Chondrocyte (in vitro differentiated cells): ENCODE measurements around the gene GNG8. TPM values are rescaled to one million over a fixed set of nuclear protein-coding genes. Genes with fewer than 3 reads are reported as not detected.

Source experiments
- DNase-seq: peaks from one replicate; pipeline ENCODE4 v3.0.0; 2021; ENCODE audit warnings: mixed read lengths, low spot score
- H3K27ac Mint-ChIP-seq: one replicate; pipeline ENCODE4 v1.8.0; 2021; ENCODE audit warnings: mild to moderate bottlenecking, moderate library complexity, mixed read lengths; ENCODE audit not compliant: unreplicated experiment
- H3K27me3 Mint-ChIP-seq: 2 replicates; pipeline ENCODE4 v1.8.0; 2021; ENCODE audit warnings: low read depth, mixed read lengths
- H3K36me3 Mint-ChIP-seq: 2 replicates; pipeline ENCODE4 v1.8.0; 2021; ENCODE audit warnings: low read depth, mixed read lengths
- H3K4me1 Mint-ChIP-seq: 2 replicates; pipeline ENCODE4 v1.8.0; 2021; ENCODE audit warnings: low read depth, mild to moderate bottlenecking, mixed read lengths
- H3K4me3 Mint-ChIP-seq: one replicate; pipeline ENCODE4 v1.8.0; 2021; ENCODE audit warnings: mild to moderate bottlenecking, moderate library complexity, mixed read lengths; ENCODE audit not compliant: unreplicated experiment
- H3K9me3 Mint-ChIP-seq: 2 replicates; pipeline ENCODE4 v1.8.0; 2021; ENCODE audit warnings: low read depth, mixed read lengths
- total RNA-seq: library from RNA; stranded (reverse); gene quantifications from 3 replicates; pipeline ENCODE4 v1.2.1, GENCODE V29; 2021
- TF ChIP-seq, protein P1 (sequence below): fragments of 200-600 bp; sonication (generic); IDR thresholded peaks from 2 replicates; pipeline ENCODE4 v1.5.0; 2021; ENCODE audit warnings: antibody characterized with exemption, mild to moderate bottlenecking, moderate library complexity

GNG8 gene
- total RNA-seq, 1 donor from 2014 or later, result not detected

DNA sequence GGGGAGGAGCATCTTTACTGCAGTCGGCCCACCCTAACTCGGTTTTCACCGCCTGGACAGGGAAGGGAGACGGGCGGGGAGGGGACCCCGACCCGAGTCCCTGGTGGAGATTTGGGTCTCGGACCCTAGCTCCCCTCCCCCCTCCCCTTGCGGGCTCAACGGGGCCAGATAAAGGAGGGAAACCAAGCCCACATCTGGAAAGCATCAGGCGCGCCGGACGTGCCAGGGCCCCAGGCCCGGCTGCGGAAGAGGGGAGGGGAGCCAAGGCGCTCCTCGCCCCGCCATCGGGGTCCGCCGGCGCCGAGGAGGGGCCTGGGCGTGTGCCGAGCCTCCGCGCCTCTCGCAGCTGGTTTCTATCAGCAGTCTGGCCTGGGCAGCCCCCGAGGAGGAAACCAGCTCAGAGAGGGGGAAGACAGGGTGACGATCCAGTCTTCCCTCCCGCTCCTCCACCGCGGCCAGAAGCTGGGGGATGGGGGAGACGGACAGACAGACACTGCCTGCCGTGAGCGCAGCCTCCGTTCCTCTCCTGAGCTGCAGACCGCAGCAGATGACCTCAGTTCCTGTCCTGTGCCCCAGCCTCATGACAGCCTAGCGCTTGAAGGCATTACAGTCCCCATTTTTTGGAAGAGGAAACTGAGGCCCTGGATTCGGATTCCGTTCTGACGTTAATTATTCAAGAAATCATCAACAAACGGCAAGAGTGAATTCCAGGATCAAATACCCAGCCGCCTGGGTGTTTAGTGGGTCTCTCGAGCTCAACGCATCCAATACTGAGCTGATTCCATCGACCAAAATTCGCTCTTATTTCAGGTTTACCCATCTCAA lies 3.6 kb upstream of the GNG8 start:
- Mint-ChIP-seq H3K9me3 (no peaks in the 10 kb centered on the region), H3K27ac (no peak overlapping the region), H3K36me3 (no peaks in the 10 kb centered on the region), H3K4me3 (peak overlapping the region; percentile 51), H3K4me1 (no peaks in the 10 kb centered on the region), H3K27me3 (peaks cover 2% of the 10 kb centered on the region)
- DNase-seq, result no peak
- TF ChIP-seq, protein P1, sequence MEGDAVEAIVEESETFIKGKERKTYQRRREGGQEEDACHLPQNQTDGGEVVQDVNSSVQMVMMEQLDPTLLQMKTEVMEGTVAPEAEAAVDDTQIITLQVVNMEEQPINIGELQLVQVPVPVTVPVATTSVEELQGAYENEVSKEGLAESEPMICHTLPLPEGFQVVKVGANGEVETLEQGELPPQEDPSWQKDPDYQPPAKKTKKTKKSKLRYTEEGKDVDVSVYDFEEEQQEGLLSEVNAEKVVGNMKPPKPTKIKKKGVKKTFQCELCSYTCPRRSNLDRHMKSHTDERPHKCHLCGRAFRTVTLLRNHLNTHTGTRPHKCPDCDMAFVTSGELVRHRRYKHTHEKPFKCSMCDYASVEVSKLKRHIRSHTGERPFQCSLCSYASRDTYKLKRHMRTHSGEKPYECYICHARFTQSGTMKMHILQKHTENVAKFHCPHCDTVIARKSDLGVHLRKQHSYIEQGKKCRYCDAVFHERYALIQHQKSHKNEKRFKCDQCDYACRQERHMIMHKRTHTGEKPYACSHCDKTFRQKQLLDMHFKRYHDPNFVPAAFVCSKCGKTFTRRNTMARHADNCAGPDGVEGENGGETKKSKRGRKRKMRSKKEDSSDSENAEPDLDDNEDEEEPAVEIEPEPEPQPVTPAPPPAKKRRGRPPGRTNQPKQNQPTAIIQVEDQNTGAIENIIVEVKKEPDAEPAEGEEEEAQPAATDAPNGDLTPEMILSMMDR, result no peak

DNA sequence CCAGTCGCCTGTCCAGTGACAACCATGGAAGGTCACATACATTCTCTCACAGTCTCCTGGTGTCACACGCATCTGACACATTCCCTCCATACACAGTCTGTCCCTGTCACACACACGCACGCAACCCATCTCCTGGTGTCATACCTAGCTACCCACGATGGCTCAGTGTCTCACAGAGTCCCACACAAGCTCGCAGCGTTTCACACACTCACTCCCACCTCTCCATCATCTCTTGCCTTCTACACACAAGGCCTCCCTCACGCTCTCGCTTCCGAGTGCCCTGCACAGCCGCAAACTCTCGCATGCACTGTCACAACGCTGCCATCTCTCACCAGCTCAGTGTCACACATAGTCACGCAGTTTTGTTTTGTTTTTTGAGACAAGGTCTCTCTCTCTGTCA lies 1.2 kb upstream of the GNG8 start:
- Mint-ChIP-seq H3K27me3 (peaks cover 2% of the 10 kb centered on the region), H3K9me3 (no peaks in the 10 kb centered on the region)

DNA sequence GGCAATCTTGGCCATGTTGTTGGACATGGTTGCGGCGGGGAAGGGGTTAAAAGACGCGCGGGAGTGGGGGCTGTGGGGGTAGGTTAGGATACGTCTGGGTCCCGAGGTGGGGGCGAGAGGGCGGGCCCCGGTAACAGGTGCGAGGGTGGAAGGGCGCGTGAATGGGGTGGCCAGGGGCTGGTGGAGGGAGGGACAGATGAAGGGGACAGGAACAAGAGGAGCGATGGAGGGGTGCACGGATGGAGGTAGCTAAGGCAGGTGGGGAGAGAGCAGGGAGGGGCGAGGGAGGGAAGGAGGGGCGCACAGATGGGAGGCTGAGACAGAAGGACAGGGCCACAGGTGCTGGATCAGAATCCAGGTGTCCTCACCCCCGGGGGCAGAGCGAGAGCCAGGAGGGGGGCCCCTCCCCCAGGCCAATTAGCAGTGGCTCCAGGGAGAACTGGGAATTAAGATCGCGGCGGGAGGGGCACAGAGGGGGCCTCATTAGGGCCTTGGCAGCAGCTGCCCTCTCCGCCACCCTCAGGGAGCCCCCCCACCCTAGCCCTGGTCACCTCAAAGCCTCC lies 1.3 kb downstream of the GNG8 start:
- no peaks in the 10 kb centered on the region for H3K9me3 Mint-ChIP-seq
- TF ChIP-seq, protein P1, result no peak
- H3K36me3 Mint-ChIP-seq, result no peaks in the 10 kb centered on the region
- peak overlapping the region; percentile 43 for H3K4me3 Mint-ChIP-seq
- peaks cover 19% of the 10 kb centered on the region for H3K4me1 Mint-ChIP-seq
- no peak overlapping the region for H3K27ac Mint-ChIP-seq
- peaks cover 2% of the 10 kb centered on the region for H3K27me3 Mint-ChIP-seq
- DNase-seq, result no peak

More for the DNA sequence above, 1.2 kb upstream of the GNG8 start:
- H3K4me1 Mint-ChIP-seq, result peaks cover 10% of the 10 kb centered on the region
- no peak for DNase-seq
- TF ChIP-seq, protein P1, result no peak
- no peak overlapping the region for H3K4me3 Mint-ChIP-seq
- no peaks in the 10 kb centered on the region for H3K36me3 Mint-ChIP-seq
- no peak overlapping the region for H3K27ac Mint-ChIP-seq

DNA sequence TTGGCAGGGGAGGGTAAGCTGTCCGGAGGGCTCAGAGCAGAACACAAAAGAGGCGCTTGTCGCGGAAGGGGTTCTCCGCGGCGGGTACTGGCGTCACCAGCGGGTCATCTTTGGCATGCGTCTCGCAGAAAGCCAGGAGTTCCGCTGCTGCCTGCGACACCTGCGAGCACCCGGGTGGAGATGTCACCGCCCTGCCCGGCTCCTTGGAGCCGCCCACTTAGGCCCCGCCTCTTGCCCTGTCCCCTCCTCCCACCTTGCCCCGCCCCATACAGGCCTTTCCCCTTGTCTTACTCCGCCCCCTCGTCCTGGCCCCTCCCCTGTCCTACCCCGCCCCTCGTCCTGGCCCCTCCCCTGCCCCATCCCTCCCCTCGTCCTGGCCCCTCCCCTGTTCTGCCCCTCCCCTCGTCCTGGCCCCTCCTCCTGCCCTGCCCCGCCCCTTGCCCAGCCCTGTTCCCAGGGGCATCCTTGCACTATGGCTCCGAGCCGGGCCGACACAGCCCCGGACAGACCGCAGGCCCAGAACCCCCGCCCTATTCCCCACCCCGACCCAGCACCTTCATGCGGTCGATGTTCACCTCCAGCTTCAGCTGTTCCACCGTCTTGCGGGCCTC lies 1.9 kb downstream of the GNG8 start:
- DNase-seq, result no peak
- Mint-ChIP-seq H3K36me3 (no peaks in the 10 kb centered on the region), H3K4me1 (peaks cover 19% of the 10 kb centered on the region), H3K4me3 (peak overlapping the region; percentile 53), H3K9me3 (no peaks in the 10 kb centered on the region), H3K27ac (no peak overlapping the region), H3K27me3 (peaks cover 2% of the 10 kb centered on the region)
- TF ChIP-seq, protein P1, result no peak

DNA sequence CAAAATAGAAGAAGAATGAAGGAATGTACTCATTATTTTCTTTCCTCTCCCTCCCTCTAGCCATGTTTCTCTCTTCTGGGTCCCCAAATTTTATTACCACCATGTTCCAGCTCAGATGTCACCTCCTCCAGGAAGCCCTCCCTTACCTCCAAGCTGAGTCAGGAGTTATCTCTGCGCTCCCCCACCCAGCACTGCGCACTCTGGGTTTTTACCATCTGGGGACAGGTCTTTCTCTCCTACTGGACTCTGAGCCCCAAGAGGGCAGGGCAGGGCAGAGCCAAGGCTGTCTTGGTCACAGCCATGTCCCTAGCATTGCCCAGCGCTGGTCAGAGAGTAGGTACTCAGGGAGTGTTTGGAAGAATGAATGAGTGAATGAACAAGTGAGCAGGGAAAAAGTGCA lies 2.9 kb downstream of the GNG8 start:
- no peaks in the 10 kb centered on the region for H3K9me3 Mint-ChIP-seq
- H3K27me3 Mint-ChIP-seq, result peaks cover 2% of the 10 kb centered on the region
- H3K27ac Mint-ChIP-seq, result no peak overlapping the region
- no peak overlapping the region for H3K4me3 Mint-ChIP-seq
- TF ChIP-seq, protein P1, result no peak
- no peak for DNase-seq
- peaks cover 19% of the 10 kb centered on the region for H3K4me1 Mint-ChIP-seq
- H3K36me3 Mint-ChIP-seq, result no peaks in the 10 kb centered on the region
